Heart left ventricle (tissue), 13 donors: ENCODE data around the gene NAT16.

Experiments used
- CTCF ChIP-seq, 12 donors: fragments of 200-600 bp; sonication (generic) in 4 of 12; IDR thresholded peaks; one replicate each; pipeline versions ENCODE4 v1.5.0 to v1.8.0; 2018 to 2022; ENCODE audit warnings: antibody characterized with exemption in 12 of 12, mild to moderate bottlenecking in 5 of 12
- POLR2A ChIP-seq, 2 donors: fragments of 450-650 bp; IDR thresholded peaks; one replicate each; pipeline ENCODE4 v1.6.1; 2017; ENCODE audit warnings: antibody characterized with exemption in 2 of 2, mild to moderate bottlenecking in 2 of 2, moderate library complexity in 2 of 2
- donor health status: ischemic (EF 13 %, LVEDD 7.1; RV severe dilation, severe dysfunction).
- donor health status: DM: no; HTN: yes; CAD: no.
- donor health status: DM: no; HTN: no; CAD: no.
- donor health status: ischemic (EF 25% LVEDD 6.9; RV normal size, moderate dysfunction).
- donor health status: ischemic (EF 25% LVEDD 5.7; RV mildly dilated, moderate dysfunction).
- donor health status: ischemic (EF 35%, LVEDD 5.7; RV mildly dilated, moderate dysfunction).
- donor health status: nonischemic (EF 11% LVEDD 7.7; RV severe dilation, severe dysfunction).
- donor health status: DM: yes; HTN: yes; CAD: no.
- donor health status: PGD.
- donor health status: ischemic (EF 29% LVEDD 5.4; RV normal size, mild dysfunction).
- donor health status: nonischemic (EF 23%, LVEDD 6.1; RV moderate dilation, normal function).

- no peak for TF ChIP-seq CTCF (IDR thresholded peaks at IDR 0.05)
- TF ChIP-seq POLR2A (IDR thresholded peaks at IDR 0.05): no peak
These were observed 31.9 kb upstream of the NAT16 start for GRCh38 chr7:101212014-101212413.
